ENCODE data around the gene GPR158. TPM values are rescaled to one million over a fixed set of nuclear protein-coding genes. Genes with fewer than 3 reads are reported as not detected.

Gene GPR158
- total RNA-seq, 1 donor = 0.43 TPM

- no peak for TF ChIP-seq CTCF (IDR thresholded peaks at IDR 0.05; ENCODE audit: insufficient read depth, low read depth, low read length)
- H3K4me3 ChIP-seq (ENCODE audit: low read depth, low read length) = no peak overlapping the region
- DNase-seq (ENCODE audit: low read depth) = no peak
Measured at GRCh38 chr10:25176421-25176968, 1.7 kb downstream of the GPR158 start.

- no peak overlapping the region for H3K4me3 ChIP-seq (ENCODE audit: low read depth, low read length)
- TF ChIP-seq CTCF (IDR thresholded peaks at IDR 0.05; ENCODE audit: insufficient read depth, low read depth, low read length) = no peak
- DNase-seq (ENCODE audit: low read depth) = no peak
Measured at GRCh38 chr10:25177093-25177753, 2.4 kb downstream of the GPR158 start.

- H3K4me3 ChIP-seq (ENCODE audit: low read depth, low read length) = no peak overlapping the region
- no peak for TF ChIP-seq CTCF (IDR thresholded peaks at IDR 0.05; ENCODE audit: insufficient read depth, low read depth, low read length)
- DNase-seq (ENCODE audit: low read depth) = no peak
Measured at GRCh38 chr10:25177754-25178135, 2.9 kb downstream of the GPR158 start.

GRCh38 chr10:25178411-25178810 lies 3.6 kb downstream of the GPR158 start:
- H3K4me3 ChIP-seq (ENCODE audit: low read depth, low read length) = no peak overlapping the region
- TF ChIP-seq CTCF (IDR thresholded peaks at IDR 0.05; ENCODE audit: insufficient read depth, low read depth, low read length) = no peak
- no peak for DNase-seq (ENCODE audit: low read depth)

GRCh38 chr10:25180801-25181200 lies 6.0 kb downstream of the GPR158 start:
- no peak for TF ChIP-seq CTCF (IDR thresholded peaks at IDR 0.05; ENCODE audit: insufficient read depth, low read depth, low read length)
- no peak for DNase-seq (ENCODE audit: low read depth)

GRCh38 chr10:25182636-25183035 lies 7.8 kb downstream of the GPR158 start:
- TF ChIP-seq CTCF (IDR thresholded peaks at IDR 0.05; ENCODE audit: insufficient read depth, low read depth, low read length) = no peak
- H3K4me3 ChIP-seq (ENCODE audit: low read depth, low read length) = no peak overlapping the region
- no peak for DNase-seq (ENCODE audit: low read depth)

More at GRCh38 chr10:25180801-25181200, 6.0 kb downstream of the GPR158 start:
- no peak overlapping the region for H3K4me3 ChIP-seq (ENCODE audit: low read depth, low read length)

All from fibroblast of villous mesenchyme (primary cell).